HFF-Myc (cell line): Measurements from ENCODE around the gene CMBL.
A peak's percentile ranks its signal among the peaks of the same experiment; 100 is the strongest.

ENCODE experiments used
- DNase-seq: peaks from one replicate; pipeline ENCODE4 v3.0.0-alpha.2; 2011; ENCODE audit warnings: low read depth; ENCODE audit errors: extremely low read depth
- H3K4me3 ChIP-seq: replicated peaks from 2 replicates; pipeline ENCODE4 v1.5.1; 2011; ENCODE audit warnings: low read depth, mild to moderate bottlenecking, control low read depth, low read length
- CTCF ChIP-seq: IDR thresholded peaks from 2 replicates; pipeline ENCODE4 v1.5.1; 2012; ENCODE audit warnings: mild to moderate bottlenecking, low read depth, low read length, control low read depth; ENCODE audit errors: missing control alignments

CMBL gene

DNA sequence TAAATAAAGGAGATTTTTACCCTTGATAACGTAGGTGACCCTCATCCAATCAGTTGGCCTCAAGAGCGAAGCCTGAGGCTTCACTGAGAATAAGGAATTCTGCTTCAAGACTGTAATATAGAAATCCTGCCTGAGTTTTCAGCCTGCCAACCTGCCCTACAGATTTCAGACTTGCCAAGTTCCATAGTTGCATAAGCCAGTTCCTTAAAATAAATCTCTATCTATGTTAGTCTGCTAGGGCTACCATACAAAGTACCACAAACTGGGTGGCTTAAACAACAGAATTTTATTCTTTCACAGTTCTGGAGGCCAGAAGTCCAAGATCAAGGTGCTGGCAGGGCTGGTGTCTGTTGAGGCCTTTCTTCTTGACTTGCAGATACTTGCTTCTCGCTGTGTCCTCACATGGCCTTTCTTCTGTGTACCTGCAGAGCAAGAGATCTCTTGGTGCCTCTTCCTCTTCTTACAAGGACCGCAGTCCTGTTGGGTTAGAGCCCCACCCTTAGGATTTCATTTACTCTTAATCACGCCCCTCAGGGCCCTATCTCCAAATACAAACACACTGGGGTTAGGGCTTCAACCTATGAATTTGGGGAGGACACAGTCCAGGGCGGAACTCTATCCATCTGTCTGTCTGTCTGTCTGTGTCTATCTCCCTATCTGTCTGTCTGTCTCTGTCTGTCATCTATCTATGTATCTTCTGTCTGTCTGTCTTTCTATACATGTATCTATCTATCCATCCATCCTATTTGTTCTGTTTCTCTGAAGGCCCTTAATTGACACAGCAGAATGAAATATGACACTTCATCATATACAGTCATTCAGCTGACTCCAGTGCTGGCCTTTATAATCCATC lies 17.0 kb upstream of the CMBL start:
- no peak for DNase-seq
- no peak for TF ChIP-seq CTCF
- no peak overlapping the region for H3K4me3 ChIP-seq

GRCh38 chr5:10323588-10324488 lies 16.1 kb upstream of the CMBL start:
- DNase-seq: no peak

DNA sequence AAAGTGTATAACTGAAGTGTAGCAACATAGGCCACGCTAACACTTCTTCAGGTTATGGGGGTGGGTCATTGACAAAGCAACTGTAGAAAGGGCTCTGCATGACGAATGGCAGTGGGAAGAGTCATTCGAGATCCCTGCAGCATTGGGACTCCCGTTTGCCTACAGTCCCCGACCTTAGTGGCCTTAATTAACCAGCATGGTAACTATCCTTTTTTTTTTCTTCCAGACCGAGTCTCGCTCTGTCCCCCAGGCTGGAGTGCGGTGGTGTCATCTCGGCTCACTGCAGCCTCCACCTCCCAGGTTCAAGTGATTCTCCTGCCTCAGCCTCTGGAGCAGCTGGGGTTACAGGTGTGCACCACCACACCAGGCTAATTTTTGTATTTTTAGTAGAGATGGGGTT lies 14.2 kb upstream of the CMBL start:
- no peak for TF ChIP-seq CTCF
- no peak for DNase-seq
- no peak overlapping the region for H3K4me3 ChIP-seq

More at GRCh38 chr5:10323588-10324488, 16.1 kb upstream of the CMBL start:
- no peak for TF ChIP-seq CTCF
- no peak overlapping the region for H3K4me3 ChIP-seq

- H3K4me3 ChIP-seq: no peak overlapping the region
- DNase-seq: no peak
- TF ChIP-seq CTCF: no peak
Measured at GRCh38 chr5:10320793-10321192, 13.1 kb upstream of the CMBL start.

DNA sequence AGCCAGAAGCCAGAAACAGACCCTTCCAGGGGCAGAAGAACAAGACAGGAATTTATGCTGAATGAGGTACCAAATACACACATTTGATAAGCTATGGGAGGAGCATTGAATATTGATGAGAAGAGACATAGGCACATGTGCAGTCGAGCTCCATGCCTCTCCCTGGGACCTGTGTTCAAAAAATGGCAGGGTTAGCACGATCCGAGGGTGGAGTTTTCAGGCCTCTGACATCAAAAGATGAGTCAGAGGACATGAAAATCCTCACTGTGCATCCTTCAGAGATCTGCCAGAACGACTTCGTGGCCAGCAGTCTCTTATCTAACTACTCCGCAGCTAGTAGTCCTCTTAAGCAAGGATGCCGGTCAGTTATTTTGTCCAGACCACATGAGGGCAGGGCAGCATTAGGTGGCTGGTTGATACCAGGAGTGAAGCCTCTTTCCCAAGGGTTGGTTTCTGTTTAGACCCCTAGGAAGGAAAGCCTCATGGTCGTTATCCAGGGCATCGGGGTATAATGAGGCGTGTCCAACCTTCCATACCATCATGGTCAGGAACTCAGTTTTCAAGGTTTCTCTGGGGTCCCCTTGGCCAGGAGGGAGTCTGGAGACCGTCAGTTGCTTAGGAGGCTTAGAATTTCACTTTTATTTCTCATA lies 11.6 kb upstream of the CMBL start:
- TF ChIP-seq CTCF: no peak
- H3K4me3 ChIP-seq: no peak overlapping the region
- DNase-seq: no peak

- DNase-seq: peak; percentile 76
Measured at GRCh38 chr5:10317825-10318682, 10.4 kb upstream of the CMBL start.

More at GRCh38 chr5:10317825-10318682, 10.4 kb upstream of the CMBL start:
- no peak for TF ChIP-seq CTCF
- no peak overlapping the region for H3K4me3 ChIP-seq
